PC-9 (cell line): ENCODE results near the gene PRRT2.

Source experiments
- EZH2 ChIP-seq: fragments of 200-600 bp; sonication (generic); IDR thresholded peaks from 2 replicates; pipeline ENCODE4 v1.8.0; 2017; ENCODE audit warnings: antibody characterized with exemption, low read depth
- TF ChIP-seq, protein P1 (sequence below): fragments of 200-600 bp; sonication (generic); conservative IDR thresholded peaks from 2 replicates; pipeline ENCODE4 v1.6.1; 2017; ENCODE audit warnings: mixed run types, antibody characterized with exemption, mild to moderate bottlenecking, moderate library complexity

GRCh38 chr16:29806099-29806579, 5.9 kb upstream of the PRRT2 start, which contains the start of gene MAZ:
- TF ChIP-seq, protein P1, sequence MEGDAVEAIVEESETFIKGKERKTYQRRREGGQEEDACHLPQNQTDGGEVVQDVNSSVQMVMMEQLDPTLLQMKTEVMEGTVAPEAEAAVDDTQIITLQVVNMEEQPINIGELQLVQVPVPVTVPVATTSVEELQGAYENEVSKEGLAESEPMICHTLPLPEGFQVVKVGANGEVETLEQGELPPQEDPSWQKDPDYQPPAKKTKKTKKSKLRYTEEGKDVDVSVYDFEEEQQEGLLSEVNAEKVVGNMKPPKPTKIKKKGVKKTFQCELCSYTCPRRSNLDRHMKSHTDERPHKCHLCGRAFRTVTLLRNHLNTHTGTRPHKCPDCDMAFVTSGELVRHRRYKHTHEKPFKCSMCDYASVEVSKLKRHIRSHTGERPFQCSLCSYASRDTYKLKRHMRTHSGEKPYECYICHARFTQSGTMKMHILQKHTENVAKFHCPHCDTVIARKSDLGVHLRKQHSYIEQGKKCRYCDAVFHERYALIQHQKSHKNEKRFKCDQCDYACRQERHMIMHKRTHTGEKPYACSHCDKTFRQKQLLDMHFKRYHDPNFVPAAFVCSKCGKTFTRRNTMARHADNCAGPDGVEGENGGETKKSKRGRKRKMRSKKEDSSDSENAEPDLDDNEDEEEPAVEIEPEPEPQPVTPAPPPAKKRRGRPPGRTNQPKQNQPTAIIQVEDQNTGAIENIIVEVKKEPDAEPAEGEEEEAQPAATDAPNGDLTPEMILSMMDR, result no peak
- TF ChIP-seq EZH2, result no peak
